CD4-positive, alpha-beta T cell (primary cell): ENCODE results near the gene ATL1. TPM values are rescaled to one million over a fixed set of nuclear protein-coding genes. Genes with fewer than 3 reads are reported as not detected.

Source experiments
- ATAC-seq: fragments of 200-7000 bp; cut with Tn5 transposase; one replicate; pipeline ENCODE4 v1.10.0; 2022; ENCODE audit warnings: mild to moderate bottlenecking; ENCODE audit not compliant: poor library complexity
- CTCF ChIA-PET: fragments of 350-600 bp; sonication (Branson Sonifier 250); formaldehyde crosslinking; loops from one replicate; lab custom pipeline; 2021; ENCODE audit warnings: antibody characterized with exemption, inconsistent platforms; lab: Charles Lee
- POLR2A ChIA-PET: fragments of 350-600 bp; sonication (Branson Sonifier 250); formaldehyde crosslinking; loops from one replicate; lab custom pipeline; 2021; ENCODE audit warnings: antibody characterized with exemption, inconsistent platforms; lab: Charles Lee
- DNase-seq, 14 experiments: peaks; one replicate each; pipeline ENCODE4 v3.0.0-alpha.2; 2013 to 2020; ENCODE audit warnings: mixed read lengths in 2 of 14
- H3K27ac ChIP-seq, 2 donors: one replicate each; pipeline versions ENCODE4 v1.5.1 to v1.7.0; 2013; ENCODE audit warnings: low read length in 2 of 2, low read depth in 1 of 2, mild to moderate bottlenecking in 1 of 2
- H3K27me3 ChIP-seq, 2 experiments: 1 replicate in 1 of 2; 2 replicates in 1 of 2; pipeline versions ENCODE4 v1.6.1 to v1.7.0; 2013; ENCODE audit warnings: low read length in 2 of 2, control low read depth in 1 of 2, mild to moderate bottlenecking in 1 of 2, moderate library complexity in 1 of 2; ENCODE audit not compliant: insufficient read depth in 2 of 2, control insufficient read depth in 1 of 2
- H3K36me3 ChIP-seq: one replicate; pipeline ENCODE4 v1.6.1; 2013; ENCODE audit warnings: low read length, control low read depth; ENCODE audit not compliant: insufficient read depth
- H3K4me1 ChIP-seq: one replicate; pipeline ENCODE4 v1.6.1; 2013; ENCODE audit warnings: low read length, control low read depth; ENCODE audit not compliant: insufficient read depth
- H3K4me3 ChIP-seq: one replicate; pipeline ENCODE4 v1.5.1; 2013; ENCODE audit warnings: mild to moderate bottlenecking, low read length, moderate library complexity
- H3K9me3 ChIP-seq, 2 experiments: 1 replicate in 1 of 2; 2 replicates in 1 of 2; pipeline versions ENCODE4 v1.6.1 to v1.7.0; 2013; ENCODE audit warnings: low read length in 2 of 2, mild to moderate bottlenecking in 2 of 2, control low read depth in 1 of 2, moderate library complexity in 1 of 2; ENCODE audit not compliant: control insufficient read depth in 1 of 2, insufficient read depth in 1 of 2
- H3K27ac Mint-ChIP-seq: one replicate; pipeline ENCODE4 v1.8.0; 2020; ENCODE audit warnings: mixed read lengths
- H3K27me3 Mint-ChIP-seq: one replicate; pipeline ENCODE4 v1.8.0; 2021; ENCODE audit warnings: mixed read lengths
- H3K36me3 Mint-ChIP-seq: one replicate; pipeline ENCODE4 v1.8.0; 2021; ENCODE audit warnings: low read depth, mixed read lengths
- H3K4me1 Mint-ChIP-seq: one replicate; pipeline ENCODE4 v1.8.0; 2021; ENCODE audit warnings: low read depth, mixed read lengths
- H3K4me3 Mint-ChIP-seq: one replicate; pipeline ENCODE4 v1.8.0; 2020; ENCODE audit warnings: mild to moderate bottlenecking, mixed read lengths
- H3K9me3 Mint-ChIP-seq: one replicate; pipeline ENCODE4 v1.8.0; 2020; ENCODE audit warnings: mixed read lengths
- CTCF ChIP-seq: fragments of 200-600 bp; IDR thresholded peaks from one replicate; pipeline ENCODE4 v1.8.0; 2022; ENCODE audit warnings: antibody characterized with exemption, mild to moderate bottlenecking
- intact Hi-C, 2 experiments: fragments of 100-400 bp; cut with DNase I in 1 of 2; cut with micrococcal nuclease in 1 of 2; formaldehyde crosslinking; loops; one replicate each; pipeline versions ENCODE4 v1.15.1 to v1.9.0; 2023 to 2025; cut with DNase I, micrococcal nuclease
- total RNA-seq, 174 experiments: library from RNA in 2 of 174; stranded (reverse) in 2 of 174; gene quantifications; one replicate each; pipeline ENCODE4 v1.2.3 and lab custom pipeline; 2021 to 2026

The ATL1 gene
- total RNA-seq, 2 experiments from 2014 or later = 1.2 TPM

- peaks cover under 1% of the 10 kb centered on the region for H3K36me3 ChIP-seq
- intact Hi-C loops = no loop called here
Observed at GRCh38 chr14:50523271-50524041, 36.5 kb upstream of the ATL1 start.

GRCh38 chr14:50524060-50524459, 35.9 kb upstream of the ATL1 start:
- no peak for ATAC-seq
- Mint-ChIP-seq H3K4me3 (peak overlapping the region; percentile 30), H3K36me3 (peaks cover 7% of the 10 kb centered on the region), H3K4me1 (peaks cover 64% of the 10 kb centered on the region), H3K9me3 (no peaks in the 10 kb centered on the region), H3K27ac (peak overlapping the region; percentile 5), H3K27me3 (no peaks in the 10 kb centered on the region)
- ChIA-PET POLR2A (interaction anchor here (1.2 kb wide), 1 partner anchor 160 kb away, joined by 3 read pairs; no protein-coding TSS in a partner anchor), CTCF (no interaction called here)
- no peak for TF ChIP-seq CTCF
- no peak overlapping the region for H3K27ac ChIP-seq
- H3K4me3 ChIP-seq = no peak overlapping the region
- no peak for DNase-seq
- no peaks in the 10 kb centered on the region for H3K27me3 ChIP-seq
- H3K9me3 ChIP-seq = no peaks in the 10 kb centered on the region
- intact Hi-C loops = no loop called here
- H3K4me1 ChIP-seq = peaks cover 17% of the 10 kb centered on the region
- peaks cover 3% of the 10 kb centered on the region for H3K36me3 ChIP-seq

More at GRCh38 chr14:50523271-50524041, 36.5 kb upstream of the ATL1 start:
- no peaks in the 10 kb centered on the region for H3K27me3 Mint-ChIP-seq
- H3K4me3 Mint-ChIP-seq = peak overlapping the region; percentile 2
- H3K9me3 Mint-ChIP-seq = no peaks in the 10 kb centered on the region
- DNase-seq (no peak), ATAC-seq (no peak)
- peaks cover 58% of the 10 kb centered on the region for H3K4me1 Mint-ChIP-seq
- no peak for TF ChIP-seq CTCF
- Histone ChIP-seq H3K4me3 (no peak overlapping the region), H3K4me1 (peaks cover 15% of the 10 kb centered on the region), H3K27ac (no peak overlapping the region), H3K9me3 (no peaks in the 10 kb centered on the region), H3K27me3 (no peaks in the 10 kb centered on the region)
- ChIA-PET CTCF (no interaction called here), POLR2A (interaction anchor here (1.0 to 1.3 kb wide), 2 partner anchors 8 to 124 kb away, joined by 3 to 7 read pairs; no protein-coding TSS in a partner anchor)
- peaks cover 7% of the 10 kb centered on the region for H3K36me3 Mint-ChIP-seq
- peak overlapping the region; percentile 5 for H3K27ac Mint-ChIP-seq

- ChIA-PET POLR2A (interaction anchor here (1.2 kb wide), 1 partner anchor 161 kb away, joined by 3 read pairs; no protein-coding TSS in a partner anchor), CTCF (interaction anchor here (1.8 kb wide), 1 partner anchor 204 kb away, joined by 4 read pairs; no protein-coding TSS in a partner anchor)
- H3K9me3 ChIP-seq = no peaks in the 10 kb centered on the region
- no peak overlapping the region for H3K27ac ChIP-seq
- peaks cover 7% of the 10 kb centered on the region for H3K36me3 Mint-ChIP-seq
- peaks cover 73% of the 10 kb centered on the region for H3K4me1 Mint-ChIP-seq
- H3K4me3 Mint-ChIP-seq = peak overlapping the region; percentile 12
- no peaks in the 10 kb centered on the region for H3K27me3 Mint-ChIP-seq
- H3K27ac Mint-ChIP-seq = peak overlapping the region; percentile 5
- intact Hi-C loops = no loop called here
- H3K4me1 ChIP-seq = peaks cover 21% of the 10 kb centered on the region
- no peaks in the 10 kb centered on the region for H3K27me3 ChIP-seq
- DNase-seq (no peak), ATAC-seq (no peak)
- peaks cover 3% of the 10 kb centered on the region for H3K36me3 ChIP-seq
- no peaks in the 10 kb centered on the region for H3K9me3 Mint-ChIP-seq
- no peak for TF ChIP-seq CTCF
- no peak overlapping the region for H3K4me3 ChIP-seq
Observed at GRCh38 chr14:50524731-50525515, 35.0 kb upstream of the ATL1 start.
